CD4-positive, CD25-positive, alpha-beta regulatory T cell (primary cell): ENCODE results near the gene CD83. TPM values are rescaled to one million over a fixed set of nuclear protein-coding genes. Genes with fewer than 3 reads are reported as not detected.
"Not testable (repeated sequence)": the region's sequence is repeated elsewhere in the genome, so short reads cannot be mapped to it uniquely, and the experiment has no call there.

ENCODE experiments used
- ATAC-seq, 2 donors: fragments of 150-1000 bp; cut with Tn5 transposase; one replicate each; pipeline ENCODE4 v1.10.0; 2021; ENCODE audit warnings: low read depth in 2 of 2, moderate number of reproducible peaks in 2 of 2, moderate library complexity in 1 of 2
- DNase-seq, 3 donors: peaks; one replicate each; pipeline versions ENCODE4 v3.0.0 to v3.0.0-alpha.2; 2012 to 2022; ENCODE audit warnings: mixed read lengths in 1 of 3
- H3K27ac ChIP-seq: one replicate; pipeline ENCODE4 v1.7.0; 2013; ENCODE audit warnings: mild to moderate bottlenecking, low read length; ENCODE audit not compliant: insufficient read depth, poor library complexity, severe bottlenecking
- H3K27me3 ChIP-seq: one replicate; pipeline ENCODE4 v1.7.0; 2013; ENCODE audit warnings: low read length; ENCODE audit not compliant: control insufficient read depth, insufficient read depth
- H3K36me3 ChIP-seq: one replicate; pipeline ENCODE4 v1.7.0; 2013; ENCODE audit warnings: mild to moderate bottlenecking, low read length, moderate library complexity; ENCODE audit not compliant: control insufficient read depth, insufficient read depth
- H3K4me1 ChIP-seq: 2 replicates; pipeline ENCODE4 v1.7.0; 2013; ENCODE audit warnings: mild to moderate bottlenecking, low read length; ENCODE audit not compliant: insufficient read depth, control insufficient read depth, poor library complexity, severe bottlenecking
- H3K4me3 ChIP-seq: one replicate; pipeline ENCODE4 v1.7.0; 2013; ENCODE audit warnings: low read depth, mild to moderate bottlenecking, low read length, moderate library complexity
- H3K9me3 ChIP-seq, 2 experiments: 1 replicate in 1 of 2; 2 replicates in 1 of 2; pipeline ENCODE4 v1.7.0; 2013; ENCODE audit warnings: low read length in 2 of 2, mild to moderate bottlenecking in 1 of 2, moderate library complexity in 1 of 2; ENCODE audit not compliant: control insufficient read depth in 2 of 2
- H3K27ac Mint-ChIP-seq, 3 donors: one replicate each; pipeline ENCODE4 v1.8.0; 2020 to 2022; ENCODE audit warnings: mild to moderate bottlenecking in 3 of 3, mixed read lengths in 3 of 3, moderate library complexity in 2 of 3
- H3K27me3 Mint-ChIP-seq: one replicate; pipeline ENCODE4 v1.8.0; 2022; ENCODE audit warnings: mild to moderate bottlenecking, mixed read lengths
- H3K36me3 Mint-ChIP-seq: one replicate; pipeline ENCODE4 v1.8.0; 2020; ENCODE audit warnings: mixed read lengths
- H3K4me1 Mint-ChIP-seq, 4 donors: one replicate each; pipeline ENCODE4 v1.8.0; 2020 to 2022; ENCODE audit warnings: mixed read lengths in 4 of 4, mild to moderate bottlenecking in 1 of 4
- H3K4me3 Mint-ChIP-seq, 4 donors: one replicate each; pipeline ENCODE4 v1.8.0; 2020 to 2022; ENCODE audit warnings: mild to moderate bottlenecking in 4 of 4, mixed read lengths in 4 of 4, moderate library complexity in 3 of 4
- H3K9me3 Mint-ChIP-seq, 7 donors: one replicate each; pipeline ENCODE4 v1.8.0; 2020 to 2022; ENCODE audit warnings: mixed read lengths in 7 of 7, mild to moderate bottlenecking in 3 of 7, moderate library complexity in 2 of 7
- polyA plus RNA-seq, 4 donors: library from polyadenylated mRNA; unstranded; fragments of 300-500 nt; fragmentation: Illumina TruSeq; gene quantifications; one replicate each; pipeline ENCODE4 v1.2.3, GENCODE V29; 2021
- total RNA-seq: library from RNA; stranded (reverse); gene quantifications from one replicate; pipeline ENCODE4 v1.2.3, GENCODE V29; 2022

CD83 gene
- total and polyA plus RNA-seq, 5 donors from 2014 or later, result 2.4 to 76.8 (median 4.7) TPM

DNA sequence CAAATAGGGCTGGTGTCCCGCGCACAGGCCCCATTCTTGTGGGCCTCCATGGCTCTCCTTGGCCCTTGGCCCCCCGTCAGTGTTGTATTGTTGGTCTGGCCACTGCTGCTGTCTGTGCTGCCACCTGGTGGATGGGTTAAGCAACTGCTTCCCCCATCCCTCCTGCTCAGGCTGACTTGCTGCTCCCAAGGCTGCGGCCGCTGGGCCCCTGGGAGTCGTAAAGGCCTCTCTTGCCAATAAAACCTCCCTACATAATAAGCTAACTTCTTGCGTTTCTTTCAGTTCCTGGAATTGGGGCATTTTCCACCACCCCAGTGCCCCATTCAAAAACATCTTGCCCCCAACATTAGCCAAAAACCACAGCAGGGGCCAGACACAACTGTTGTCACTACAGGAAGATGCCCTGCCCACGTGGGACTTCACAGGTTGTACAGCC, 27.1 kb downstream of the CD83 start:
- H3K9me3 ChIP-seq, result no peaks in the 10 kb centered on the region
- Mint-ChIP-seq H3K4me3 (no peak overlapping the region), H3K36me3 (peaks cover 2% of the 10 kb centered on the region), H3K9me3 (no peaks in the 10 kb centered on the region), H3K4me1 (peaks cover 0 to 7% (median 4%) of the 10 kb centered on the region in 4 donors), H3K27me3 (no peaks in the 10 kb centered on the region), H3K27ac (no peak overlapping the region)
- no peak overlapping the region for H3K27ac ChIP-seq
- no peaks in the 10 kb centered on the region for H3K27me3 ChIP-seq
- no peaks in the 10 kb centered on the region for H3K36me3 ChIP-seq
- DNase-seq, result peak; percentile 59 to 74 (median 68)
- peak; percentile 77 to 82 for ATAC-seq
- no peak overlapping the region for H3K4me3 ChIP-seq
- H3K4me1 ChIP-seq, result no peaks in the 10 kb centered on the region

DNA sequence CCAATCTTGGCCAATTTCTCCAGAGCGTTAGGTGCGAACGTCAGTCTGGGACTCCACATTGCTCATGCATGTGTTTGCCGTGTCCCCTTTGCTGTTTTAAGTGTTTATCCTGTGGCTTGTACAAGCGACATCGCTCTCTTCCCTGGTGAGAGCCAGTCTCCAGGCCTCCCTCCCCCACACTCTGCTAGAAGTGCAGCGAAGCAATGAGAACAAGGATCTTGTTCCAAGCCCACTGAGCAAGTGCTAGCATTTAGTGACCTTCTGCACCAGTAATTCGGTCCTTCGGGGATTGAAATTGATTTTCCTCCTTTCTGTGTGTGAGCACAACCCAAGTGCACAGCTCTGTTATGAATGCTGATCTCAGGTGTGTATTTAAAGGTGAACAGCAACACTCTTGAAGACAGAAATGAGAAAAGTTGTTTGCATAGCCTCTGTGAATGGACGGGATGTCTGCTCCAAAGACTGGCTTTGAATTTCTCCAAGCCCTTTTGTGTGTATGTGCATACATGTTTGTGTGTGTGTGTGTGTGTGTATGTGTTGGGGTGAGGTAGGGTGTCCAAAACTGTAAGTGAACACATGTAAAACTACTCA, 29.0 kb downstream of the CD83 start:
- H3K27ac Mint-ChIP-seq, result no peak overlapping the region
- DNase-seq (no peak), ATAC-seq (no peak)
- peaks cover 0 to 4% (median 4%) of the 10 kb centered on the region in 4 donors for H3K4me1 Mint-ChIP-seq
- H3K4me3 ChIP-seq, result no peak overlapping the region
- no peaks in the 10 kb centered on the region for H3K27me3 ChIP-seq
- no peaks in the 10 kb centered on the region for H3K36me3 Mint-ChIP-seq
- H3K27me3 Mint-ChIP-seq, result no peaks in the 10 kb centered on the region
- H3K9me3 Mint-ChIP-seq, result no peaks in the 10 kb centered on the region
- no peaks in the 10 kb centered on the region for H3K9me3 ChIP-seq
- H3K4me3 Mint-ChIP-seq, result no peak overlapping the region
- H3K36me3 ChIP-seq, result no peaks in the 10 kb centered on the region
- no peak overlapping the region for H3K27ac ChIP-seq
- H3K4me1 ChIP-seq, result no peaks in the 10 kb centered on the region

DNA sequence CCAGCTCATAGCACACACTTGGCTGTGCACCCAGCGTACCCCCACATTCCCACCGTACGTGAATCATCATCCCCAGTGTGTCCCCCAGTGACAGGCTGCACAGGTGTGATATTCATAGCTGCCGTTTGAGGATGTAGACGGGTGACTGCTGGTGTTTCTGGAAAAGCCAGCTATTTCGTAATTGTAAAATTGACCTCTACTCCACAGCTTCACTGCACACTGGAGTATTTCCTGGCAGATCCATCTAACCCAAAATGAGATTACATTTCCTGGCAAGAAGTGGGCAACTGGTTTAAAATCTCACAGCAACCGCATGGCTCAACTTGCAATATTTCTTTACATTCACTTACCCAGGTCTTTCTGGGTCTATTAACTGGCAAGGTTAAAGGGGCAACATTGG, 30.3 kb downstream of the CD83 start:
- H3K4me1 ChIP-seq, result no peaks in the 10 kb centered on the region
- H3K36me3 ChIP-seq, result no peaks in the 10 kb centered on the region
- no peaks in the 10 kb centered on the region for H3K36me3 Mint-ChIP-seq
- H3K9me3 Mint-ChIP-seq, result no peaks in the 10 kb centered on the region
- H3K27me3 ChIP-seq, result no peaks in the 10 kb centered on the region
- DNase-seq (no peak), ATAC-seq (no peak)
- H3K27ac Mint-ChIP-seq, result no peak overlapping the region
- H3K4me3 ChIP-seq, result no peak overlapping the region
- H3K4me1 Mint-ChIP-seq, result peaks cover 0 to 4% (median 4%) of the 10 kb centered on the region in 4 donors
- no peak overlapping the region for H3K4me3 Mint-ChIP-seq
- no peaks in the 10 kb centered on the region for H3K9me3 ChIP-seq
- no peak overlapping the region for H3K27ac ChIP-seq
- H3K27me3 Mint-ChIP-seq, result no peaks in the 10 kb centered on the region

GRCh38 chr6:14148471-14148870, 30.9 kb downstream of the CD83 start:
- Mint-ChIP-seq H3K27ac (peak overlapping the region in 1 of 3 donors; percentile 46), H3K9me3 (no peaks in the 10 kb centered on the region)
- no peak for ATAC-seq

DNA sequence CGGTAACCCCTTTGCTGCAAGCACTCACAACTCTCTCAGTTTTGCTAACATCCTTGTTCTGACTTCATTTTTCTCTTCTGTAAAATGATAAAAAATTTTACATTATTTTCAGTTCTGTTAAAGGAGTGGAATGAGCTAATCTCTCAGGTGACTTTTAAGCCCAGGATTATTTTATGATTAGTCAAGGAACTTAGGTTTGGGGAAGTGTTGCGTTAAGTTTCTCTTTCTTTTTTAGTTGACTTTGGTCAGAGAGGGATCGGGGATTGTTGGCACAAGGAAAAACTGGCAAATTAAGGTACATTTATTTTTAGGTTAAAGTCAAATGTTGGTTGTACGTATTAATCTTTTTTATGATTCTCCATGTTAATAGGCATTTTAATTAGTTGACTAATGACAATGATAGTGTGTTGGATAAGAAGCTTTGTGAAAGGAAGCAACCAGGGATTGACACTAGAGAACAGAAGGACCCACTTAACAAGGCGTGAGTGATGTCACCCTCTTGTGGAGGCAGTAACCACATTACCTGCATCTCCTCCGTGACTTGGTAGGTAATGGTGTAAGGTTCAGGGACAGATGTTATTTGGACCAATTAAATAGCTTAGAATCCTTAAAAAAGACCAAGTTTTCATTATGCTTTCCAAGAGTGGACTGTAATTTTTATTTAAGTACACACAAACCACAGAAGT, 31.6 kb downstream of the CD83 start:
- Histone ChIP-seq H3K27ac (no peak overlapping the region), H3K36me3 (no peaks in the 10 kb centered on the region), H3K27me3 (no peaks in the 10 kb centered on the region), H3K4me3 (no peak overlapping the region), H3K9me3 (no peaks in the 10 kb centered on the region), H3K4me1 (no peaks in the 10 kb centered on the region)
- H3K4me1 Mint-ChIP-seq, result peaks cover 0 to 4% (median 4%) of the 10 kb centered on the region in 4 donors
- H3K9me3 Mint-ChIP-seq, result no peaks in the 10 kb centered on the region
- no peaks in the 10 kb centered on the region for H3K27me3 Mint-ChIP-seq
- no peak overlapping the region for H3K27ac Mint-ChIP-seq
- H3K36me3 Mint-ChIP-seq, result no peaks in the 10 kb centered on the region
- ATAC-seq (no peak), DNase-seq (no peak)
- H3K4me3 Mint-ChIP-seq, result no peak overlapping the region

More at GRCh38 chr6:14148471-14148870, 30.9 kb downstream of the CD83 start:
- peaks cover 0 to 4% (median 4%) of the 10 kb centered on the region in 4 donors for H3K4me1 Mint-ChIP-seq
- Histone ChIP-seq H3K9me3 (no peaks in the 10 kb centered on the region), H3K27me3 (no peaks in the 10 kb centered on the region), H3K36me3 (no peaks in the 10 kb centered on the region), H3K27ac (no peak overlapping the region), H3K4me3 (no peak overlapping the region), H3K4me1 (no peaks in the 10 kb centered on the region)
- no peak overlapping the region for H3K4me3 Mint-ChIP-seq
- no peak for DNase-seq
- no peaks in the 10 kb centered on the region for H3K27me3 Mint-ChIP-seq
- no peaks in the 10 kb centered on the region for H3K36me3 Mint-ChIP-seq

DNA sequence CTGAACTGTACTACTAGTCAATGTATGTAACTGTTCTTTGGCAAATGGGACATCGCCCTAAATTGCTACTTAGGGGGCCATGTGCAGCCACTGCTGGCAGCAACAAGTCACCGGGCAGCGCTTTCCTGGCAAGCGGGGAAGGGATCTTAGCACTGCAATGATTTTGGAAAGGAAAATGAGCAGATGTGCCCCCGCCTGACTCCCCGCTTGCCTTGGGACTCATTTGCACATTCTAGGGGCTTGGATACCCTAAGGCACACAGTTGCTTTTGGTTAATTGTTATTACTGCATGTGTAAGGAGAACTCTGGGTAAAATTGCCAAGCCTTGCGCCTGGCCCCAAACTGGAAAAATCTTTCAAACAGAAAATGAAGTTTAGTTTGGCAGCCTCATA, 32.2 kb downstream of the CD83 start:
- Histone ChIP-seq H3K27me3 (no peaks in the 10 kb centered on the region), H3K36me3 (no peaks in the 10 kb centered on the region), H3K4me1 (no peaks in the 10 kb centered on the region), H3K4me3 (no peak overlapping the region), H3K9me3 (no peaks in the 10 kb centered on the region), H3K27ac (no peak overlapping the region)
- Mint-ChIP-seq H3K27me3 (no peaks in the 10 kb centered on the region), H3K36me3 (no peaks in the 10 kb centered on the region), H3K4me1 (peaks cover 0 to 2% (median under 1%) of the 10 kb centered on the region in 4 donors), H3K4me3 (no peak overlapping the region), H3K27ac (no peak overlapping the region), H3K9me3 (no peaks in the 10 kb centered on the region)
- ATAC-seq, result no peak
- DNase-seq, result no peak

GRCh38 chr6:14151300-14151699, 33.7 kb downstream of the CD83 start:
- not testable (repeated sequence) for H3K9me3 Mint-ChIP-seq, ATAC-seq, H3K9me3 ChIP-seq, H3K4me3 ChIP-seq, DNase-seq, H3K27me3 Mint-ChIP-seq, H3K4me3 Mint-ChIP-seq, H3K27ac Mint-ChIP-seq, H3K36me3 Mint-ChIP-seq, H3K27me3 ChIP-seq, H3K4me1 Mint-ChIP-seq, H3K27ac ChIP-seq, H3K4me1 ChIP-seq, H3K36me3 ChIP-seq

DNA sequence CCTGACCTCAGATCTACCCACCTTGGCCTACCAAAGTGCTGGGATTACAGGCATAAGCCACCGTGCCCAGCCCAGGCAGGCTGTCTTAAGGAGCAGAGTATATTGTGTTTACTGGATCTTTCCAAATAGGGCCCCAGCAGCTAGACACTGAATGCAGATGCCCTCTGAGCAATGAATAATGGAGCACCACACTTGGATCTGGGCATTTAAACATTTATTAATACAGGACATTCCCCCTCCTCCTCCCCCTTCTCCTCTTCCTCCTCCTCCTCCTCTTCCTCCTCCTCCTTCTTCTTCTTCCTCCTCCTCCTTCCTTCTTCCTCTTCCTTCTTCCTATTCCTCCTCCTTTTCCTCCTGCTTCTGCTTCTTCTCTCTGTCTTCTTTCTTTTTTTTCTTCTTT, 34.2 kb downstream of the CD83 start:
- no peaks in the 10 kb centered on the region for H3K4me1 Mint-ChIP-seq
- no peaks in the 10 kb centered on the region for H3K9me3 Mint-ChIP-seq
- H3K27ac Mint-ChIP-seq, result no peak overlapping the region
- ATAC-seq (no peak), DNase-seq (no peak)
- no peaks in the 10 kb centered on the region for H3K27me3 Mint-ChIP-seq
- no peak overlapping the region for H3K4me3 Mint-ChIP-seq
- Histone ChIP-seq H3K9me3 (no peaks in the 10 kb centered on the region), H3K27me3 (no peaks in the 10 kb centered on the region), H3K4me1 (no peaks in the 10 kb centered on the region), H3K36me3 (no peaks in the 10 kb centered on the region), H3K27ac (no peak overlapping the region), H3K4me3 (no peak overlapping the region)
- H3K36me3 Mint-ChIP-seq, result no peaks in the 10 kb centered on the region
